SK-N-SH (cell line): ENCODE results near the gene ENKD1.

Source experiments
- FOXM1 ChIP-seq: IDR thresholded peaks from 2 replicates; pipeline ENCODE4 v1.4.0; 2012; ENCODE audit warnings: low read depth, mild to moderate bottlenecking
- GABPA ChIP-seq: IDR thresholded peaks from 2 replicates; pipeline ENCODE4 v1.4.0; 2012; ENCODE audit warnings: low read depth, mild to moderate bottlenecking
- JUND ChIP-seq: IDR thresholded peaks from 2 replicates; pipeline ENCODE4 v1.4.0; 2012
- RAD21 ChIP-seq: IDR thresholded peaks from 2 replicates; pipeline ENCODE4 v1.6.1; 2012; ENCODE audit warnings: mild to moderate bottlenecking, low read length
- SMC3 ChIP-seq: IDR thresholded peaks from 2 replicates; pipeline ENCODE4 v1.6.1; 2012; ENCODE audit warnings: low read depth, low read length, improper control_type of control experiment
- TCF12 ChIP-seq: IDR thresholded peaks from 2 replicates; pipeline ENCODE4 v1.4.0; 2012
- TEAD4 ChIP-seq: IDR thresholded peaks from 2 replicates; pipeline ENCODE4 v1.4.0; 2012; ENCODE audit warnings: mild to moderate bottlenecking, borderline replicate concordance; ENCODE audit not compliant: insufficient read depth
- TF ChIP-seq, protein P1 (sequence below): fragments of 200-600 bp; sonication (generic); IDR thresholded peaks from 2 replicates; pipeline ENCODE4 v1.6.1; 2017; ENCODE audit warnings: antibody characterized with exemption, mild to moderate bottlenecking, moderate library complexity
- TF ChIP-seq, protein P2 (sequence below): IDR thresholded peaks from 2 replicates; pipeline ENCODE4 v1.4.0; 2012; ENCODE audit warnings: low read depth

DNA sequence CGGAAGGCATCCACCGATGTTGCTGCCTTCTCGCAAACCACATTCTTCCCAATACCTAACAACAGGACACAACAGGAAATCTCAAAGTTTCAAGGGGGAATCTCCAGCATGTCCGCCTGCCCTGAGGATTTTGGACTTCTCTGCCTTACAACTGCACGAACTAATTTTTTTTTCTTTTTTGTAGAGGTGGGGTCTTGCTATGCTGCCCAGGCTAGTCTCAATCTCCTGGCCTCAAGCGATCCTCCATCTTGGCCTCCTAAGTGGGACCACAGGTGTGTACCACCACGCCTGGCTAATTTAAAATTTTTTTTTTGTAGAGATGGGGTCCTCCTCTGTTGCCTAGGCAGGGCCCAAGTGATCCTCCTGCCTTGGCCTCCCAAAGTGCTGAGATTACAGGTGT, 9.4 kb upstream of the ENKD1 start:
- TF ChIP-seq, protein P1, sequence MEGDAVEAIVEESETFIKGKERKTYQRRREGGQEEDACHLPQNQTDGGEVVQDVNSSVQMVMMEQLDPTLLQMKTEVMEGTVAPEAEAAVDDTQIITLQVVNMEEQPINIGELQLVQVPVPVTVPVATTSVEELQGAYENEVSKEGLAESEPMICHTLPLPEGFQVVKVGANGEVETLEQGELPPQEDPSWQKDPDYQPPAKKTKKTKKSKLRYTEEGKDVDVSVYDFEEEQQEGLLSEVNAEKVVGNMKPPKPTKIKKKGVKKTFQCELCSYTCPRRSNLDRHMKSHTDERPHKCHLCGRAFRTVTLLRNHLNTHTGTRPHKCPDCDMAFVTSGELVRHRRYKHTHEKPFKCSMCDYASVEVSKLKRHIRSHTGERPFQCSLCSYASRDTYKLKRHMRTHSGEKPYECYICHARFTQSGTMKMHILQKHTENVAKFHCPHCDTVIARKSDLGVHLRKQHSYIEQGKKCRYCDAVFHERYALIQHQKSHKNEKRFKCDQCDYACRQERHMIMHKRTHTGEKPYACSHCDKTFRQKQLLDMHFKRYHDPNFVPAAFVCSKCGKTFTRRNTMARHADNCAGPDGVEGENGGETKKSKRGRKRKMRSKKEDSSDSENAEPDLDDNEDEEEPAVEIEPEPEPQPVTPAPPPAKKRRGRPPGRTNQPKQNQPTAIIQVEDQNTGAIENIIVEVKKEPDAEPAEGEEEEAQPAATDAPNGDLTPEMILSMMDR, result no peak
- TF ChIP-seq TEAD4 (no peak), TCF12 (no peak), RAD21 (no peak), SMC3 (no peak), JUND (no peak), GABPA (no peak), FOXM1 (no peak)
- TF ChIP-seq, protein P2, sequence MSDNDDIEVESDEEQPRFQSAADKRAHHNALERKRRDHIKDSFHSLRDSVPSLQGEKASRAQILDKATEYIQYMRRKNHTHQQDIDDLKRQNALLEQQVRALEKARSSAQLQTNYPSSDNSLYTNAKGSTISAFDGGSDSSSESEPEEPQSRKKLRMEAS, result no peak
